GM21717 (cell line): ENCODE data around the gene PLB1.

Source experiments
- ATAC-seq: cut with Tn5 transposase; IDR thresholded peaks from one replicate; pipeline ENCODE4 v1.9.1; 2021; ENCODE audit warnings: mild to moderate bottlenecking, moderate library complexity; ENCODE audit not compliant: unreplicated experiment

The PLB1 gene

DNA sequence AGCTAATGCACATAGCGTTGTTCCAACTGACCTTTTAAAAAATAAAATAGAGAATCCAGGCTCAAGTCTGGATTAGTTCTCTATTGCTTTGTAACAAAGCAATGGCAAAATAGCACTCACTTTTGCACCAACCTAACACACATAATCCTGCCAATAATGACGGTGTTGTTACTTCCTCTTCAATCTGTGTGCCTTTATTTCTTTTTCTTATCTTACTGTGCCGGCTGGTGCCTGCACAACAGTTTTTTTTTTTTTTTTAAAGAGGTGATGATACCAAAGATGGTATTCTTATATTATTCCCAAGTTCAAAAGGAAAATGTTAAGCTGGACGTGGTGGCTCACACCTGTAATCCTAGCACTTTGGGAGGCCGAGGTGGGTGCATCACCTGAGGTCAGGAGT, 3.4 kb downstream of the PLB1 start:
- no peak for ATAC-seq

- no peak for ATAC-seq
Observed at GRCh38 chr2:28505361-28505760, 9.5 kb downstream of the PLB1 start.

DNA sequence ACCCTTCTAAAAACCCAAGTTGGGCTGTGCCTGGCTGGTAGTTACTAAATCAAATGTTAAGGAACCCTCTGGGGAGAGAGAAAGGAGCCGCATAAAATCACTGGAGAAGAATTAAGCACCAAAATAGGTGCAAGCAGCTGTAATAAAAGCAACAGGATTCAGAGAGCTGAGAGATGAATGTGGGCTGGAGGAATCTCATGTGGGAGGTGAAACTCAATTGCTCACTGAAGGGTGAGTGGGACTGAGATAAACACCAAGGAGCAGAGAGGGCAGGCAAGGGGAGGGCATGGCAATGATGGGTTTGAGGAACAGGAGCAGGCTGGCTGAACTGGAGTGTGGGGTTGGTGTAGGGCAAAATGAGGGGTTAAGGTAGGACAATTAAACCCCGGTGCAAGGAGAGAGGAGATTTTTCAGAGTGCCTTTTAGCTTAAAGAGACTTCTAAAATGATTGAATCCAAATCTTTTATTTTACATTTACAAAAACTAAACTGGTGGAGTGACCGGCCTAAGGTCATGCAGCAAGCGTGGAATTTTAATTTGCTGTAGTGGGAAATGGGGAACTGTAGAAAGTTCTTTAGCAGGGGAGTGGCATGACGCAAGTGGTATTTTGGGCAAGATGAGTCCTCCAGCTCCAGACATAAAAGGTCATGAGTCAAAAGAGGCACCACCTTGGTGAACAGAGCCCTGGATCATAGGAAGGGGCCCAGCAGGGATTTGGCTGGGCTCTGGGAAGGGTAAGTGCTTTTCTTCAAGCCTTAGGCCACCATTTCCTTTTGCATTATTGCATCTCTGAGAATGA, 10.5 kb downstream of the PLB1 start:
- ATAC-seq: no peak

DNA sequence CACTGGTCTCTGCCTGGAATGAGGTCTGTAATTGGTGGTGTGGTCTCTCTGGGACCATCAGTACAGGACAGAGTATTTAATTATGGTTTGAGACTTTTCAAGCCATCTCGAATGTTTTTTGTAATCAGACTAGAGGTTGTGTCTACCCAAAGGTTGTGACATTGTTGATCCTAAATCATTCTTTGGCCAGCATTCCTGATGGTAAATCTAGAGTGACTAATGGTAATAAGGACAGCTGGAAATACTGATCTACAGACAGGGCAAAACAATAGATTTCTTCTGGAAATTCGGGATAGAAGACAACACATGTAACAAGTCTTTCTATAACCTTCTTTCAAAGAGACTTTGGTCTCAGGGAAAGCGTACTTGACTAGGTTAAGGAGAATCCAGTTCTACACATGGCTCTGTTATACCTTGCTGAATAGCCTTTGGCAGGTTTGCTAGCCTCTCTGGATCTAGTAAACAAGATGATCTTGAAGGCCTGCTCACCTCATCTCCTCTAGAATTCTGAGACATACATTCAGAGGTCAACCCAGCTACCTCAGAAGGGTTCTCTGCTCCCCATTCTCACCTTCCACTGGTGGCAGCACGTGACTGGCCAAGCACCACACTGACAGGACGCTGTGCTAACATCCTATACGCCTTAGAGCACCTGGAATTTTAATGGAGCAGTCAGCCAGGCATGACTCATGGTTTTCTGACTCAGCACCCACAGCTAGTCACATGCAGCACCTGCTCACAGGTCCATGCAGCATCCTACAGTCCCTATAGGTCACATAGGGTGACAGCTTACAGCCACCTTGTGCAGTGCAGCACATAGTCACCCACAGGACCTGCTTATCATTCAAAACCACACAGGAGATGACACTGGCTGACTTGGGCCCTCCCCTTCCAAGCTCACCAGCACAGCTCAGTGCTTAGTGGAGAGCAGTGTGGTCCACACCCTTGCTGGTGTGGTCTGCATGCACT, 12.2 kb downstream of the PLB1 start:
- ATAC-seq: no peak

GRCh38 chr2:28509361-28509760, 13.5 kb downstream of the PLB1 start:
- no peak for ATAC-seq

DNA sequence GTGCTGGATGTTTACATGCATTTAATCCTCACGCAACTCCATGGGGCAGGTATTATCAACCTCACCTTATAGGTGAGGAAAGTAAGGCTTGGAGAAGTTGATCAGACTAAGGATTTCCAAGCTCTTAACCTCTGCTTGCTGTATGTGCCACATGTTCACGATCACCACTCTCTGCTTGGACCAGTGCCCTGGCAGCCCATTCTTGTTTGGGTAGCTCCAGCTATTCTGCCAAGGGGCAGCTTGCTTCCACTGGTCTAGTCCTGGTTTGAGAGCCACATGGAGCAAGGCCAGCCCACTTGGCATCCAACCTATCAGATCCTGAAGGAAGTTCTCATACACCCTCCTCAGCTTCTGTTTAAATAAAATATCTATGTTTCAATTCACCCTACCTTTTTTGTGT, 14.3 kb downstream of the PLB1 start:
- no peak for ATAC-seq

DNA sequence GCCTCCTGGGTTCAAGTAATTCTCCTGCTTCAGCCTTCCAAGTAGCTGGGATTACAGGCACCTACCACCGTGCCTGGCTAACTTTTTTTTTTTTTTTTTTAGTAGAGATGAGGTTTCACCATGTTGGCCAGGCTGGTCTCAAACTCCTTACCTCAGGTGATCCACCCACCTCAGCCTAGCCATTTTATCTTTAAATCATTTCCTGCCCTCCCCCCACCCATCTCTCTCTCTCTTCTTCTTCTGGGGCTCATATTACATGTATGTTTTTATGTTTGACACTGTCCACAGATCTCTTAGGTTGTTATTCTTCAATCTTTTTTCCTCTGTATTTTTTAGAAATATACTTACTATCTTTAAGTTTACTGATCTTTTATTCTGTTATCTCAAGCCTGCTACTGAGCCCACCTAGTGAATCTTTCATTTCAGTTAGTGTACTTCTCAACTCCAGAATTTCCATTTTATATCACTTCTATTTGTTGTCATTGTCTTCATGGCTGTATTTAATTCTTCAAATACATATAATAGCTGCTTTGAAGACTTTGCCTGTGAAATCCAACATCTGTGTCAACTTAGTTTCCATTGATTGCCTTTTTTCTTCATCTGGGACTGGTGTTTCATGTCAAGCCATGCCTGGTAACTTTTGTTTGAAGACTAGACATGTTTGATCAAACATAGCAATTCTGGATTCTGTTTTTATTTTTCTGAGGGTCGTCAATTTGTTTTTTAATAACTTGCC, 16.2 kb downstream of the PLB1 start:
- no peak for ATAC-seq

- ATAC-seq: no peak
Observed at GRCh38 chr2:28512607-28512965, 16.7 kb downstream of the PLB1 start.

- no peak for ATAC-seq
Observed at GRCh38 chr2:28513097-28513496, 17.2 kb downstream of the PLB1 start.

- ATAC-seq: no peak
Observed at GRCh38 chr2:28515176-28515751, 19.4 kb downstream of the PLB1 start.

DNA sequence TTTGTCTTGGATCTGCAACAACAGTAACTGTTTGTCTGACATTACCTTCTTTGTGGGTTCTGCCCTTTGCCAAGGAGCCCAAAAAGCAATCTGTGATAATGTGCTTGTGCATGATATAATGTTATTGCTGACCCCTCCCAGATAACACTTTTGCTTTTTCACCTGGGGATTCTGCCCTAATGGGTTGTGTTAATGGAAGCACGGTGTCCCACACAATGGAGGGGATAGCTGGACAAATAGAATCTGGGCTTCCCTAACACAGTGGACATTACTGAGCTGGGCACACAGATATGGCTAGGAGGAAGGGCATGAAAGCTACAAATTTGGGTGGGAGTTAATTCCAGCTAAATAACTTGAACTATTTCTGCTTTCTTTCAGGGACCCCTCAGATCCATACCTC, 20.6 kb downstream of the PLB1 start:
- ATAC-seq: no peak

GRCh38 chr2:28516950-28517349, 21.1 kb downstream of the PLB1 start:
- no peak for ATAC-seq

DNA sequence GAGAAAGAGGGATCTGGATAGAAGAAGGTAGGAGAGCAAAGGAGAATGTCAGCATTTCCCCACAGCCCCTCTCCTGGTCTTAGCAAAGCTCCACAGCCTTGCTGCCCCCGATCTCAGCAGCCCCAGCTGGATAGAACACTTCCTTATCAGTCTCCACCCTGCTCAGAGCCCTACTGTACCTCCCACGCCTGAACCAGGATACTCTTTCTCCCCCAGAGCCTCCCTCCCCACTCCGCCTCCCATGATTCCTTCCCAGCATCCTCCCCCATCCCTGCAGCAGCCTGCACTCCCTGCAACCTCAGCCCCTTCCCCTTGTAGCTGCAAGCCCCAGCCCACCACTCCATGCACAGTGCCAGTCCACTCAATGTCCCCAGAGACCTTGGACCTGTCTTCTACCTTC, 25.8 kb downstream of the PLB1 start:
- no peak for ATAC-seq

DNA sequence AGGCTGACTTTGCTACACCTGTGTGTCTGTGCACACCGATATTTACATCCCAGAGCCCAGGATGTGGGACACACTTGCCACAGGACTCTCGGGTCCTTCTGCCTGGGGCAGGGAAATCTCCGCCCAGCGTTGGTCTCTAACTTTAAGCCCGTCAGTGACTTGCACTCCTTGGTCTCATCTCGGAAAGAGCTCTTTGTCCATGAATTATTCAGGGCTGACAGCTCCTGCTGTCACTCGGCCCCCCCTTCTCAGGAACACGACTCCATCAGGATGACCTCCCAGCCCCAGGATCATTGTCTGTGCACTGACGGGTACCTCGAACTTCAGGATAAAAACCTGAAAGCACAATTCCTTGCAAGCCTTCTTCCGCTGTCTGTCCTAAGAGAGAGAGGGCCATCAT, 26.6 kb downstream of the PLB1 start:
- no peak for ATAC-seq

- no peak for ATAC-seq
Observed at GRCh38 chr2:28523902-28524301, 28.0 kb downstream of the PLB1 start.

DNA sequence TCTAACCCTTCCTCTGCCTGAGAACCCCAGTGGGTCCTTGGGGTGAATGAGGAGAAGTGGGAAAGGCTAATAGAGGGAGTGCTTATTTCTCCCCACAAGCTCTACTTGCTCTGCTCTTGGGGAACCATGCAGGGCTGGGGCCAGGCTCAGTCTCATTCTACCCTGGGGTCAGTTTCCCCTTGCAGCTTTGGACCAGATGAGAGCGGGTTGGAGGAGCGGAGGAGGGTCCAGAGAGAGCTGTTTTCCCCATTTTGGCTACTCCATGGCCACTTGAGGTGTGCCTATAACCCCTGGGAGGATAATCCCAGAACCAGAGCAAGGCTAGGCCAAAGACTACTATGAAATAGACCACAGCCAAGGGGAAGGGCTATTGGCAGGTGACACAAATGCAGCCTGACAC, 29.6 kb downstream of the PLB1 start:
- ATAC-seq: no peak

- no peak for ATAC-seq
Observed at GRCh38 chr2:28526527-28527132, 30.8 kb downstream of the PLB1 start.

DNA sequence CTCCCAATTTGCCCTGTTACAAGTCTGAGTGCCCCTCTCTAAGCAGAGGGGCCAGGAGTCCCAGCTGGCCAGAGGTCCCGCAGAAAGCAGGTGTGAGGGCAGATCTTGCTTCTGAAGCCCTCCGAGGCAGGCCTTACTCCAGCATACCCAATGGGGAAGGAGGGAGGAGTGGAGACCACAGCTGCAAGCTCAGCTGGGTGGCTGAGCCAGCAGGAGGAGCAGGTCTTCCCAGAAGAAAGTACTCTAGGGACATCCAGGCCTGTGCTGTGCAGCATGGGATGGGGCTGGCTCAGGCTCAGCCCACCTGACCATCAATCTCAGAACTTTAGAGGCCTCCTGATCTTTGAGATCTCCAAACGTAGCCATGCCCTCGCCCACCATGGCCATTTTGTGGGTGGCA, 31.3 kb downstream of the PLB1 start:
- no peak for ATAC-seq

GRCh38 chr2:28528206-28528605, 32.3 kb downstream of the PLB1 start:
- ATAC-seq: no peak

GRCh38 chr2:28530782-28531181, 34.9 kb downstream of the PLB1 start:
- no peak for ATAC-seq

DNA sequence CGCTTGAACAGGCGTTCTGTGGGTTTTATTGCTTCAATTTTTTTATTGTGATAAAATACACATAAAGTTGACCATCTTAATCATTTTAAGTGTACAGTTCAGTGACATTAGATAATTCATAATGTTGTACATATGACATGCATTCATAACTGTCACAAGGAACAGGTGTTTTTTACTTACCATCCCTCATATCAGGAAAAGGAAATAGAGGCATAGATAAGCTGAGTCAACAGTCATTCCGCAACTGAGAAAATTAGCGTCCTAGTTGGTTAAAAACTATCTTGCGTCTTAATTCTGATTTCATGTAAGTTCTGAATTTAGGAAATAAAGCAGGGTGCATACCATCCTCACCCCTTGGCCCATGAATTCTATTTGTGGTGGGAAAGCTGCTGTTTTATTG, 36.5 kb downstream of the PLB1 start:
- no peak for ATAC-seq
